Tibial nerve (tissue), 4 donors: ENCODE data around the gene RPS3A.

ENCODE experiments used
- EP300 ChIP-seq, 2 donors: sonication (generic); formaldehyde crosslinking; IDR thresholded peaks; one replicate each; pipeline ENCODE4 v1.6.1; 2017; ENCODE audit warnings: antibody characterized with exemption in 2 of 2, mild to moderate bottlenecking in 1 of 2
- POLR2A ChIP-seq, 2 donors: fragments of 450-650 bp; IDR thresholded peaks; one replicate each; pipeline ENCODE4 v1.6.1; 2017; ENCODE audit warnings: antibody characterized with exemption in 2 of 2, mild to moderate bottlenecking in 2 of 2, moderate library complexity in 2 of 2
- TF ChIP-seq, protein P1 (sequence below), 5 experiments: fragments of 200-600 bp in 3 of 5; fragments of 450-650 bp in 2 of 5; sonication (generic) in 3 of 5; IDR thresholded peaks; one replicate each; pipeline ENCODE4 v1.5.1; 2016 to 2019; ENCODE audit warnings: antibody characterized with exemption in 5 of 5, mild to moderate bottlenecking in 3 of 5, moderate library complexity in 2 of 5

DNA sequence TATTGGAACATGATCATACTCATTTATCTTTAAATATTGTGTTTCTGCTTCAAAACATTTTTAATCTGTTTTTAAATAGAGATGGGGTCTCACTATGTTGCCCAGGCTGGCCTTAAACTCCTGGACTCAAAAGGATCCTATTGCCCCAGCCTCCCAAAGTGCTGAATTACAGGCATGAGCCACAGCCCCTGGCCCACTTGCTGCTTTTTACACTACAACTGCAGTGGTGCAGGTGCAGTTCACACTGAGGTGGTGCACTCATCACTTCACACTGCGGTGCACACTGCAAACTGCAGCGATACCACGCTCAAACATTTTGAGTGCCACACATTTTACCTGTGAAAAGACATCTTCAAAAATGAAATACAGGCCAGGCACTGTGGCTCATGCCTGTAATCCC lies 10.8 kb downstream of the RPS3A start:
- TF ChIP-seq, protein P1, sequence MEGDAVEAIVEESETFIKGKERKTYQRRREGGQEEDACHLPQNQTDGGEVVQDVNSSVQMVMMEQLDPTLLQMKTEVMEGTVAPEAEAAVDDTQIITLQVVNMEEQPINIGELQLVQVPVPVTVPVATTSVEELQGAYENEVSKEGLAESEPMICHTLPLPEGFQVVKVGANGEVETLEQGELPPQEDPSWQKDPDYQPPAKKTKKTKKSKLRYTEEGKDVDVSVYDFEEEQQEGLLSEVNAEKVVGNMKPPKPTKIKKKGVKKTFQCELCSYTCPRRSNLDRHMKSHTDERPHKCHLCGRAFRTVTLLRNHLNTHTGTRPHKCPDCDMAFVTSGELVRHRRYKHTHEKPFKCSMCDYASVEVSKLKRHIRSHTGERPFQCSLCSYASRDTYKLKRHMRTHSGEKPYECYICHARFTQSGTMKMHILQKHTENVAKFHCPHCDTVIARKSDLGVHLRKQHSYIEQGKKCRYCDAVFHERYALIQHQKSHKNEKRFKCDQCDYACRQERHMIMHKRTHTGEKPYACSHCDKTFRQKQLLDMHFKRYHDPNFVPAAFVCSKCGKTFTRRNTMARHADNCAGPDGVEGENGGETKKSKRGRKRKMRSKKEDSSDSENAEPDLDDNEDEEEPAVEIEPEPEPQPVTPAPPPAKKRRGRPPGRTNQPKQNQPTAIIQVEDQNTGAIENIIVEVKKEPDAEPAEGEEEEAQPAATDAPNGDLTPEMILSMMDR (IDR thresholded peaks at IDR 0.05): no peak
- TF ChIP-seq POLR2A (IDR thresholded peaks at IDR 0.05) (no peak), EP300 (IDR thresholded peaks at IDR 0.05) (no peak)
